T-cell (primary cell): ENCODE results near the gene EPB41L2. TPM values are rescaled to one million over a fixed set of nuclear protein-coding genes. Genes with fewer than 3 reads are reported as not detected.

ENCODE experiments used
- ATAC-seq, 4 experiments: fragments of 200-7000 bp in 3 of 4; fragments of 150-1000 bp in 1 of 4; cut with Tn5 transposase; replicated peaks in 1 of 4; 1 replicate in 3 of 4; 2 replicates in 1 of 4; pipeline ENCODE4 v1.10.0; 2021; ENCODE audit warnings: moderate library complexity in 3 of 4, mild to moderate bottlenecking in 2 of 4, moderate number of reproducible peaks in 1 of 4
- CTCF ChIA-PET, 2 donors: fragments of 300-600 bp; sonication (Branson Sonifier 250); formaldehyde crosslinking; loops; one replicate each; lab custom pipeline; 2022; ENCODE audit warnings: antibody characterized with exemption in 2 of 2; lab: Charles Lee
- POLR2A ChIA-PET, 2 donors: fragments of 300-600 bp; sonication (Branson Sonifier 250); formaldehyde crosslinking; loops; one replicate each; lab custom pipeline; 2022; ENCODE audit warnings: antibody characterized with exemption in 2 of 2; lab: Charles Lee
- DNase-seq, 35 experiments: peaks; one replicate each; pipeline versions ENCODE4 v3.0.0 to v3.0.0-alpha.2; 2013 to 2023
- H3K27ac ChIP-seq: one replicate; pipeline ENCODE4 v1.5.1; 2013; ENCODE audit warnings: low read length
- H3K27me3 ChIP-seq, 2 experiments: replicated peaks in 1 of 2; 1 replicate in 1 of 2; 2 replicates in 1 of 2; pipeline versions ENCODE4 v1.6.1 to v1.7.0; 2013; ENCODE audit warnings: low read length in 1 of 2, mixed read lengths in 1 of 2; ENCODE audit not compliant: control insufficient read depth in 2 of 2, insufficient read depth in 2 of 2; ENCODE audit errors: extremely low read depth in 1 of 2
- H3K36me3 ChIP-seq, 2 donors: 1 replicate in 1 of 2; 2 replicates in 1 of 2; pipeline versions ENCODE4 v1.6.1 to v1.7.0; 2013; ENCODE audit warnings: low read length in 1 of 2; ENCODE audit not compliant: control insufficient read depth in 2 of 2, insufficient read depth in 1 of 2; ENCODE audit errors: extremely low read depth in 1 of 2
- H3K4me1 ChIP-seq, 2 experiments: 1 replicate in 1 of 2; 2 replicates in 1 of 2; pipeline versions ENCODE4 v1.6.1 to v1.7.0; 2013; ENCODE audit warnings: low read length in 2 of 2, mixed read lengths in 1 of 2; ENCODE audit not compliant: insufficient read depth in 2 of 2, control insufficient read depth in 1 of 2; ENCODE audit errors: extremely low read depth in 1 of 2
- H3K4me3 ChIP-seq, 2 donors: 1 replicate in 1 of 2; 2 replicates in 1 of 2; pipeline versions ENCODE4 v1.5.1 to v1.7.0; 2013; ENCODE audit warnings: mild to moderate bottlenecking in 2 of 2, low read length in 1 of 2, moderate library complexity in 1 of 2; ENCODE audit not compliant: control insufficient read depth in 1 of 2; ENCODE audit errors: extremely low read depth in 1 of 2
- H3K9me3 ChIP-seq: 2 replicates; pipeline ENCODE4 v1.7.0; 2013
- H3K27ac Mint-ChIP-seq, 2 donors: one replicate each; pipeline ENCODE4 v1.8.0; 2020 to 2021; ENCODE audit warnings: mild to moderate bottlenecking in 2 of 2, mixed read lengths in 2 of 2
- H3K27me3 Mint-ChIP-seq, 2 donors: one replicate each; pipeline ENCODE4 v1.8.0; 2021 to 2022; ENCODE audit warnings: mixed read lengths in 2 of 2
- H3K36me3 Mint-ChIP-seq: one replicate; pipeline ENCODE4 v1.8.0; 2021; ENCODE audit warnings: mixed read lengths
- H3K4me1 Mint-ChIP-seq, 3 donors: one replicate each; pipeline ENCODE4 v1.8.0; 2020 to 2022; ENCODE audit warnings: mixed read lengths in 3 of 3, mild to moderate bottlenecking in 1 of 3
- H3K4me3 Mint-ChIP-seq, 3 donors: one replicate each; pipeline ENCODE4 v1.8.0; 2020 to 2022; ENCODE audit warnings: mild to moderate bottlenecking in 3 of 3, mixed read lengths in 3 of 3, moderate library complexity in 3 of 3
- H3K9me3 Mint-ChIP-seq, 3 donors: one replicate each; pipeline ENCODE4 v1.8.0; 2020 to 2022; ENCODE audit warnings: mixed read lengths in 3 of 3
- WGBS: methylation state at CpG from one replicate; pipeline ENCODE4 v1.1.5; 2013; ENCODE audit warnings: missing lambda C conversion rate; ENCODE audit not compliant: insufficient coverage; 5-methylcytosine and 5-hydroxymethylcytosine counted together
- total RNA-seq, 35 experiments: library from RNA in 6 of 35; stranded (reverse) in 6 of 35; fragments of 120-200 nt in 1 of 35; gene quantifications; one replicate each; pipeline versions ENCODE4 v1.2.1 to v1.2.4 and lab custom pipeline; 2013 to 2026

The EPB41L2 gene
- total RNA-seq (10 to 100 TPM; 11.1 to 15.0 (median 13.6) TPM), total RNA-seq (lab: John Stamatoyannopoulos, UW) (8.6 to 29.1 (median 16.5) reads per million in 29 experiments)
- 4.9 TPM for total RNA-seq (2013)

DNA sequence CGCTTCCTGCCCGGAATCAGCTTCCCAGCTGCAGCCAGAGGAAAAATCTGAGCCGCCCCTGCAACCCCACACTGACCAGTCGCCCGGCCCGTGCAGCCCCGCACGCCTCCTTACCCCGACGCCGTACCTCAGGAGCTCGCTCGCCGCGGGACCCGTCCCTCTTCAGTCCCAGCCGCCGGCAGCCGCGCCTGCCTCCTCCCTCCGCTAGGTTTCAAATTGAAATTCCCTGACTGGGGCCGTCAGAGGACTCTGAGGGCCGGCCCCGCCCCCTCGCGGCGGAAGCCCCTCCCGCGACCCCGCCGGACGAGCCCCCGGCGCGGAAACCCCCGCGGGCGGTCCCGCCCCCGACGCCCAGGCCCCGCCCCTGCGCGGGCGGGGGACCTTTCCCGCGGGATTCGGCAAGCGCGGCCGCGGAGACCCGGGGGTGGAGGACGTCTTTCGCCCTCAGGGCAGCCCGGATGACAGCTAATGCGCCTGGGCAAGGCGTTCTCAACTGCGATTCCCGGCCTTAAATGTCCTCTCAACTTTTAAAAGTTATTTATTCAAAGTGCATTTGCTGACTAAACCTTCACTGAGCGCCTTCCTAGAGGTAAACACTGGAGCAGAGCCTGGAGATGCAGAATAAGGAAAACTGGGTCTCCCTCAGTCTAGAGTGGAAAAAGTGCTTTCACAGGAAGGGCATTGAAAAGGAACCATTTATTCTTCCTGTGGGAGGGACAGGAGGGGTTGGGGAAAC, at the start of gene EPB41L2:
Gene EPB41L2 (minus strand): TSS at position 218 of the 736 bp plus-strand sequence. CDS start 106,760 bp downstream, outside the sequence.
- H3K4me1 ChIP-seq, result peaks cover 13 to 17% of the 10 kb centered on the region in 2 experiments
- Mint-ChIP-seq H3K27ac (peak within 1 kb of the TSS in 1 of 2 donors; percentile 68), H3K36me3 (no peaks in the 10 kb centered on the region), H3K4me3 (peak within 1 kb of the TSS; percentile 82 to 84 (median 82)), H3K9me3 (no peaks in the 10 kb centered on the region), H3K4me1 (peaks cover 21 to 28% (median 25%) of the 10 kb centered on the region in 3 donors), H3K27me3 (no peaks in the 10 kb centered on the region)
- no peaks in the 10 kb centered on the region for H3K9me3 ChIP-seq
- H3K27ac ChIP-seq, result peak within 1 kb of the TSS; percentile 45
- peak within 1 kb of the TSS; percentile 79 to 93 for H3K4me3 ChIP-seq
- H3K27me3 ChIP-seq, result peaks cover 0 to 3% of the 10 kb centered on the region in 2 experiments
- ChIA-PET CTCF (interaction anchor here (0.6 to 0.7 kb wide), 2 partner anchors 51 to 137 kb away, joined by 3 read pairs; no protein-coding TSS in a partner anchor), POLR2A (no interaction called here)
- ATAC-seq, result peak; percentile 80 to 89 (median 85)
- H3K36me3 ChIP-seq, result no peaks in the 10 kb centered on the region
- DNase-seq, result peak; percentile 48 to 91 (median 72)
- under 1% methylated on average over 57 of the region's 61 CpGs for WGBS

DNA sequence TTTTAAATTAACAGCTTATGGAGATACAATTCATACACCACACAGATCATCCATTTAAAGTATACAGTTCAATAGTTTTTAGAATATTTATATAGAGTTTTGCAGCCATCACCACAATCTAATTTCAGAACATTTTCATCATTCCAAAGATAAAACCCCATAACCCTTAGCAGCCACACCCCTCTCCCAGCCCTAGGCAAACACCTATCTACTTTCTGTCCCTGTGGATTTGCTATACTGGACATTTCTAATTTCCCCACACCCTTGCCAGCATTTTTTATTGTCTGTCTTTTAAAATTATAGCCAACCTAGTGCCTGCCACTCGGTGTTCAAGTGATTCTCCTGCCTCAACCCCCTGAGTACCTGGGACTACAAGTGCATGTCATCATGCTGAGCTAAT, 49.2 kb upstream of the EPB41L2 start:
- Histone ChIP-seq H3K9me3 (no peaks in the 10 kb centered on the region), H3K4me1 (no peaks in the 10 kb centered on the region), H3K36me3 (no peaks in the 10 kb centered on the region), H3K27ac (no peak overlapping the region), H3K27me3 (no peaks in the 10 kb centered on the region), H3K4me3 (no peak overlapping the region)
- WGBS, result 20% methylated on average over 1 of the region's 1 CpG
- Mint-ChIP-seq H3K27me3 (peaks cover 0 to 6% of the 10 kb centered on the region in 2 donors), H3K36me3 (no peaks in the 10 kb centered on the region), H3K4me1 (peaks cover 0 to 2% (median 0%) of the 10 kb centered on the region in 3 donors), H3K9me3 (no peaks in the 10 kb centered on the region), H3K4me3 (no peak overlapping the region), H3K27ac (no peak overlapping the region)
- no peak for DNase-seq
- ATAC-seq, result no peak
- ChIA-PET POLR2A (no interaction called here), CTCF (interaction anchor here in 1 of 2 donors (1.7 kb wide), 1 partner anchor 227 kb away, joined by 8 read pairs; no protein-coding TSS in a partner anchor)

DNA sequence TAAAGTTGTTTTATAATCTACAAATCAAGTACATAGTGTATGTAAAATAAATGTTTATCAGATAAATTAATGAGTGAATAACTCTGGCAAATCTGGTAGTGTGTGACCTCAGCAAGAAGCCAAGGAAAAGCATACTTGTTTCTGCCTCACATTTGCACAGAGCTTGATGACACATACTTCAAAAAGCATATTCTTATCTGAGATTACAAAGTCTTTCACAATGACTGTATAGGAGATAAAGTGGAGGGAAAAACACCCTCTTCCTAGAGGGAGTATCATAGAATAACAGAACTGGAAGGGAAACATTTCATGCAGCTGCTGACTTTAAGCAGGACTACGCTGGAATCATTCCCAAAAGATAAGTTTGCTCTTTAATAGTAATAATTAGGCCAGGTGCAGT, 44.1 kb upstream of the EPB41L2 start:
- no peak overlapping the region for H3K4me3 ChIP-seq
- Mint-ChIP-seq H3K9me3 (no peaks in the 10 kb centered on the region), H3K4me3 (no peak overlapping the region), H3K27ac (no peak overlapping the region), H3K36me3 (no peaks in the 10 kb centered on the region), H3K4me1 (peaks cover 0 to 2% (median 0%) of the 10 kb centered on the region in 3 donors), H3K27me3 (peaks cover 0 to 3% of the 10 kb centered on the region in 2 donors)
- POLR2A ChIA-PET, result no interaction called here
- H3K27me3 ChIP-seq, result no peaks in the 10 kb centered on the region
- no peaks in the 10 kb centered on the region for H3K4me1 ChIP-seq
- CTCF ChIA-PET, result no interaction called here
- no CpG with 5 or more reads among the region's 1 CpG for WGBS
- DNase-seq (no peak), ATAC-seq (no peak)
- H3K9me3 ChIP-seq, result no peaks in the 10 kb centered on the region
- no peaks in the 10 kb centered on the region for H3K36me3 ChIP-seq
- H3K27ac ChIP-seq, result no peak overlapping the region

DNA sequence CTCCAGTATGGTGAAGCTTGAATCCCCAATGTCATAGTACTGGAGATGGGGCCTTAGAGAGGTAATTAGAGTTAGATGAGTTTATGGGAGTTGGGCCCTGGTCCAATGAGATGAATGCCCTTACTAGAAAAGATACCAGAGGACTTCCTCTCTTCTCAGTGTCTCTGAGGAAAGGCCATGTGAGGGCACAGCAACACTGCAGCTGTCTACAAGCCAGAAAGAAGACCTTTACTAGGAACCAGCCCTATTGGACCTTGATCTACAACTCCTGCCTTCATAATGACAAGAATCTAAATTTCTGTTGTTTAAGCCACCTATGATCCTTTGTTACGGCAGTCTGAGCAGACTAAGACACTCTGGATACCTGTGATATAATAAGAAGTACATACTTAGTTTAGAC, 40.9 kb upstream of the EPB41L2 start:
- POLR2A ChIA-PET, result no interaction called here
- Mint-ChIP-seq H3K36me3 (no peaks in the 10 kb centered on the region), H3K4me1 (peaks cover 0 to 2% (median 0%) of the 10 kb centered on the region in 3 donors), H3K4me3 (no peak overlapping the region), H3K27ac (no peak overlapping the region), H3K9me3 (no peaks in the 10 kb centered on the region), H3K27me3 (peaks cover 0 to 4% of the 10 kb centered on the region in 2 donors)
- H3K27me3 ChIP-seq, result no peaks in the 10 kb centered on the region
- WGBS, result no CpG with 5 or more reads among the region's 1 CpG
- no peaks in the 10 kb centered on the region for H3K4me1 ChIP-seq
- no peak for ATAC-seq
- H3K36me3 ChIP-seq, result no peaks in the 10 kb centered on the region
- no peak for DNase-seq
- no peaks in the 10 kb centered on the region for H3K9me3 ChIP-seq
- no peak overlapping the region for H3K4me3 ChIP-seq
- H3K27ac ChIP-seq, result no peak overlapping the region
- CTCF ChIA-PET, result interaction anchor here in 1 of 2 donors (0.6 kb wide), 1 partner anchor 20 kb away, joined by 3 read pairs; no protein-coding TSS in a partner anchor

DNA sequence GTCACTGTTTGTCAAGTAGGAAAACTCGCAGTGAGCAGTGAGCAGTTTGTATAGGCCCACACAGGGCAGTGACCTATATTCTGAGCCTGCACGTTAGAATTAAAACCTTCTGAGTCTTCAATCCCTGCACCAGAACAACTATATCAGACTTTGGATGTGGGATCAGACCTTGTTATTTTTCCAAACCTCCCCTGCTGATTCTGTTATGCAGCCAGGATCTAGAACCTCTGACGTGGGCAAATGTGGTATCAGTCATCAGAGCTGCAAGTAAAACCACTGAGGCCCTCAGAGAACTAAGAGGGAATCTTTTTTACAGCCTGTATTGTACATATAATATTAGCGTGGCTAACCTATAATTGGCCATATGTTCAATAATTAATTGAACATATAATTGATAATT, 40.3 kb upstream of the EPB41L2 start:
- 86% methylated on average over 1 of the region's 4 CpGs for WGBS
- DNase-seq (no peak), ATAC-seq (no peak)
- CTCF ChIA-PET, result interaction anchor here in 1 of 2 donors (0.6 kb wide), 1 partner anchor 19 kb away, joined by 3 read pairs; no protein-coding TSS in a partner anchor
- H3K27ac ChIP-seq, result no peak overlapping the region
- no peaks in the 10 kb centered on the region for H3K27me3 ChIP-seq
- H3K4me3 ChIP-seq, result no peak overlapping the region
- Mint-ChIP-seq H3K4me3 (no peak overlapping the region), H3K36me3 (no peaks in the 10 kb centered on the region), H3K9me3 (no peaks in the 10 kb centered on the region), H3K4me1 (peaks cover 0 to under 1% (median 0%) of the 10 kb centered on the region in 3 donors), H3K27ac (no peak overlapping the region), H3K27me3 (peaks cover 0 to 3% of the 10 kb centered on the region in 2 donors)
- no peaks in the 10 kb centered on the region for H3K36me3 ChIP-seq
- POLR2A ChIA-PET, result no interaction called here
- H3K4me1 ChIP-seq, result no peaks in the 10 kb centered on the region
- H3K9me3 ChIP-seq, result no peaks in the 10 kb centered on the region

DNA sequence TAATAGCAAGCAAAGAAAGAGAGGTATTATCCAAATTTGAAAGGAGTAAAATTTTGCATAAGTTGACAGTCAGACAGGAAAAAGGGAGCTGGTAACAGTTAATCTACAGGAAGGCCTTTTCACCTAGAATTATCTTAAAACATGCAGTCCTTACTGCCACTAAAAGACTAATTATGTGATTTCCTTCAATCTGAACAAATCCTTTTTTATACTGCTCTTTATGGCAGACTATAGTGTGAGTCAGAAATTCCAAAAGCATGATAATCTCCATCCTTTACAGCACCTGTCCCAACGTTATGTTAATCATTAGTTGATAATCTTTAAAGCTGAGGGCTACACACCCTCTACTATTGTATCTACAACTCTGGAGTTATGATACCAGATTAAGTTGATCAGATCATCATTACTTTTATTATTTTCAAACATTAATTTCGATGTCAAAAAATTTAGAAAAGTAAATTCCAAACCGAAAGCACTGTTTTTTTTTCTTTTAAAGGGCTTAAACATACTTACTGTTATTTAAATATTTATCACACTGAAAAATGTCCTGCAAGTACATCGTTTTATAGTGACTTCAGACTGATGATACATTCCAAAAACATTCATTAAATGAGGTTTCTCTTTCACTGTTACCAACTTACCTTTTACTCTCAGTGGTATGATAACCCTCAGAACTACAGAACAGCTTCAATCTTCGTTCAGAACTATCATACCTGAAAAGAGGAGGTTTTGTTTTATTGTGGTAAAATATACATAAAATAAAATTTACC, 39.1 kb upstream of the EPB41L2 start:
- H3K9me3 ChIP-seq, result no peaks in the 10 kb centered on the region
- no peak overlapping the region for H3K4me3 Mint-ChIP-seq
- ATAC-seq, result no peak
- ChIA-PET CTCF (interaction anchor here (0.5 to 0.7 kb wide), 4 partner anchors 35 to 526 kb away, joined by 3 to 6 read pairs (median 4); partner anchors contain the start of gene MED23 (in 1 of the 2)), POLR2A (no interaction called here)
- no peaks in the 10 kb centered on the region for H3K27me3 ChIP-seq
- no peak overlapping the region for H3K27ac ChIP-seq
- no peak for DNase-seq
- no peak overlapping the region for H3K4me3 ChIP-seq
- no peaks in the 10 kb centered on the region for H3K4me1 Mint-ChIP-seq
- H3K4me1 ChIP-seq, result no peaks in the 10 kb centered on the region
- peaks cover 0 to 1% of the 10 kb centered on the region in 2 donors for H3K27me3 Mint-ChIP-seq
- no peaks in the 10 kb centered on the region for H3K36me3 ChIP-seq
- H3K9me3 Mint-ChIP-seq, result no peaks in the 10 kb centered on the region
- no peaks in the 10 kb centered on the region for H3K36me3 Mint-ChIP-seq
- H3K27ac Mint-ChIP-seq, result no peak overlapping the region
- WGBS, result no CpG with 5 or more reads among the region's 5 CpGs
